ENCODE data around the gene REC114. TPM values are rescaled to one million over a fixed set of nuclear protein-coding genes. Genes with fewer than 3 reads are reported as not detected.

The REC114 gene, protein sequence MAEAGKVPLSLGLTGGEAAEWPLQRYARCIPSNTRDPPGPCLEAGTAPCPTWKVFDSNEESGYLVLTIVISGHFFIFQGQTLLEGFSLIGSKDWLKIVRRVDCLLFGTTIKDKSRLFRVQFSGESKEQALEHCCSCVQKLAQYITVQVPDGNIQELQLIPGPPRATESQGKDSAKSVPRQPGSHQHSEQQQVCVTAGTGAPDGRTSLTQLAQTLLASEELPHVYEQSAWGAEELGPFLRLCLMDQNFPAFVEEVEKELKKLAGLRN
- not detected in 2 replicates for total RNA-seq

GRCh38 chr15:73442968-73443367 is at the start of gene REC114:
REC114 (plus strand) TSS chr15:73443164; CDS start chr15:73443186, 22 bp downstream.

Other genes with a start within 250 kb of the REC114 start
- under 0.01 and 0.11 TPM in 2 replicates for gene HCN4, start 74.2 kb upstream of the REC114 start, total RNA-seq
- 75.8 and 126 TPM in 2 replicates for gene NPTN, start 190.2 kb downstream of the REC114 start, total RNA-seq
- gene CD276, start 241.2 kb downstream of the REC114 start, total RNA-seq: 68.7 and 102 TPM in 2 replicates